ENCODE data around the gene RASA2.

The RASA2 gene

DNA sequence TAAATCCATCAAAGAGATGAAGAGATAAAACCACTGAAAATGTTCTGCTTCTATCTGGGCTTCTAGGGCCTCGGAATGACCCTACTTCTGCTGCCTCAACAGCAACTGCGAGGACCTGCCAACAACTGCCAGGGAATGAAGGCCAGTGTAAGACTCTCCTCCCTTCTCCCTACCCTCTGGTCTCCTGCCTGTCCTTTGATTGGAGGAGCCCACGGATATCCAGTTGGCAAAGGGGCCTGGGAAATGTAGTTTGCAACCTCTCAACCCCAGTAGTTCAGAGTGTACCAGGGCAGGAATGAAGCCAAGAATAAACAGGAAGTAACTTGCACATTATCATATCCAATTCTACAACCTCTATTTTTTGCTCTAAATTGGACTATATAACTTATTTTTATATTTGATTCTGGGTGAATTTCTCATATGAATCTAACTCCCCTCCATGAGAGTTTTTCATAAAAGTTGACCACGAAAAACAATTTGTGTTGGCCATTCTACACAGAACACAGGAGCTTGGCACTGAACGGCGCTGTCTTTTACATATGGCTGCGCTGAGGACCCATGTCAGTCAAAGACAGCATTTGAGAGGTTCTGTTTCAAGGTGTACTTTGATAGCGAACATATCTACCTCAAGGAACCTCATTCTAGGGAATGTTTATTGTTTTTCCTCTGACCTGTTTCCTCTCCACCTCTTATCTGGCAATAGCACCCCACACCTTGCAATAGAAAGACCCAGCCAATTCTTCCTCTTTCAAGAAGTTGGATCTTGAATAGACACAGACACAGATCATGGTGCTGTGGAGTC lies 160.1 kb downstream of the RASA2 start:
- DNase-seq (ENCODE audit: low spot score) = peak; percentile 31

DNA sequence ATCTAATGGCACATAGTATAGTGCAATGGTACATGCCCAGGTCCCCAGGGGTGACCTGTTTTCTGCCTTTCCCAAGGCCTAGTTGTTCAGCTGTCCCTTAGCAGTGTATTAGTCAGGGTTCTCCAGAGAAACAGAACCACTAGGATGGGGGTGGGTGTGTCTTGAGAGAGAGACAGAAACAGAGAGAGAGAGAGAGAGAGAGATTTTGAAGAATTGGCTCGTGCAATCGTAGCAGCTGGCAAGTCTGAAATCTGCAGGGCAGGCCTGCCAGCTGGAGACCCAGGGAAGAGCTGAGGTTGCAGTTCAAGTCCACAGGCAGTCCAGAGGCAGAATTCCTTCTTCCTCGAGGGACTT lies 160.7 kb downstream of the RASA2 start:
- no peak for DNase-seq (ENCODE audit: low spot score)

GRCh38 chr3:141648055-141648910 lies 161.5 kb downstream of the RASA2 start:
- DNase-seq (ENCODE audit: low spot score) = no peak

GRCh38 chr3:141649871-141650270 lies 163.0 kb downstream of the RASA2 start:
- no peak for DNase-seq (ENCODE audit: low spot score)

DNA sequence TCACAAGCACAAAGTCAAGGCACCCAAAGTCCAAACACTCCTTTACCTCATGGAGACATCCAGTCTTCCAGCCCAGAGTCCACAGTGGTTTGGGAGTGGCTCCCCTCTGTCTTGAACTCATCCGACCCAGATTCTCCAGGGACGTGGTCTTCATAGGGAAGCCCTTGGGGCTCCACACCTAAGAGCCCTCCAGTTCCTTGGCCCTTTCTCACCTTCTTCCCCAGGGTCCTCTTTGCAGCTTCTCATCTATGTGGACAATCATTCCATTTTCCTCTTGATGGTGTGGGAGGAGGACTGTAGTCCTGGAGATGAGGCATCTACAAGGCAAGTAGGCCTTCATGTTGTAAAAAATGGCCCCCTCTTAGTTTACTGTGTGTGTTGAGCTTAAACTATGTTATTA lies 164.0 kb downstream of the RASA2 start:
- no peak for DNase-seq (ENCODE audit: low spot score)

- no peak for DNase-seq (ENCODE audit: low spot score)
Measured at GRCh38 chr3:141651409-141651808, 164.6 kb downstream of the RASA2 start.

GRCh38 chr3:141652349-141652748 lies 165.5 kb downstream of the RASA2 start:
- no peak for DNase-seq (ENCODE audit: low spot score)

DNA sequence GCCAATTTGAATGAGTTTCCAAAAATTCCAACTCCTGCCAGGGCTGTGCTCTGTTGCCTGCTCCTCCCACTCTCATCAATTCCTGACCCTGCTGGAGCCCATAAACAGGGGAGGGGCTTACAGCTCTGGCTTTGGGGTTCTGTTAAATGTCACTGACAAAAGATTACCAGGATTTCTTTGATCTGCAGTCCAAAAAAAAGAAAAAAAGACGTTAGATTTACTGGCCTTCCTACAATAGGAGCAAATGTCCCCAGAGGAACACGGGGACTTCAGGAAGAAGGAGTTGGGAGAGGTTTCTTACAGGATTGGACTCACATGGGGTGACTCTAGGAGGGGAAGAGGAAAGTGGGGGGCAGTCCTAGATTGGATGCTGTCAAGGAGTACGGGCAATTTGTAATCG lies 167.0 kb downstream of the RASA2 start:
- no peak for DNase-seq (ENCODE audit: low spot score)

DNA sequence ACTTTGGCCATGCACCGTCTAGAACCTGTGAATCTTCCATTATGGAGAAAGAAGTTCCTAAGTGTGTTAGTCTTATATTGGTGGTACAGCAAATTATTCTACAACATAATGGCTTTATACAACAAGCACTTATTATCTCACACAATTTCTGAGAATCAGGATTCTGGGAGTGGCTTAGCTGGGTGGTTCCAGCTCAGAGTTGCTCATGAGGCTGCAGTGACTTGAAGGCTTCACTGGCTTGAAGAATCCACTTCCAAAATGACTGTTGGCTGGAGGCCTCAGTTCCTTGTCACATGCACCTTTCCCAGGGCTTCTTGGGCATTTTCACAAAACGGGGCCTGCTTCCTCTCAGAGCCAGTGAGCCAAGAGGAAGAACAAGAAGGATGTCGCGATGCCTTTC lies 169.0 kb downstream of the RASA2 start:
- DNase-seq (ENCODE audit: low spot score) = no peak

DNA sequence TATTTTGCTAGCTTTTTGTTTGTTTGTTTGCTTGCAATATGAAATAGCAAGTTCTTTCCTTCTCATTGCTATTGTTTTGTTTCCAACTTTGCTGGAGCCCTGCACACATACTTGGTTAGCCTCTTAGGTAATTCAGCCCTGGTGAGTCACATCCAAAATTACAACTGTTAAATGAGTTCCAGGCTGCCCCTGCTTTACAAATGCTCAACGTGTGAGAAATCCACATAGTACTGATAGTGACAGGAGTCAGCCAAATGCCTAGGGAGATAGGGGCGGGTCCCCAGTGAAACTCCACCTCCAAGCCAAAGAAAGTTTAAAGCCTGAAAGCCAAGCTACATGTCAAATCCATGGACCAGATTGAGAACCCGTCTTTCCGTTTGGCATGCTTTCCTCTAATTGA lies 169.9 kb downstream of the RASA2 start:
- no peak for DNase-seq (ENCODE audit: low spot score)

GRCh38 chr3:141657516-141657915 lies 170.7 kb downstream of the RASA2 start:
- DNase-seq (ENCODE audit: low spot score) = no peak

DNA sequence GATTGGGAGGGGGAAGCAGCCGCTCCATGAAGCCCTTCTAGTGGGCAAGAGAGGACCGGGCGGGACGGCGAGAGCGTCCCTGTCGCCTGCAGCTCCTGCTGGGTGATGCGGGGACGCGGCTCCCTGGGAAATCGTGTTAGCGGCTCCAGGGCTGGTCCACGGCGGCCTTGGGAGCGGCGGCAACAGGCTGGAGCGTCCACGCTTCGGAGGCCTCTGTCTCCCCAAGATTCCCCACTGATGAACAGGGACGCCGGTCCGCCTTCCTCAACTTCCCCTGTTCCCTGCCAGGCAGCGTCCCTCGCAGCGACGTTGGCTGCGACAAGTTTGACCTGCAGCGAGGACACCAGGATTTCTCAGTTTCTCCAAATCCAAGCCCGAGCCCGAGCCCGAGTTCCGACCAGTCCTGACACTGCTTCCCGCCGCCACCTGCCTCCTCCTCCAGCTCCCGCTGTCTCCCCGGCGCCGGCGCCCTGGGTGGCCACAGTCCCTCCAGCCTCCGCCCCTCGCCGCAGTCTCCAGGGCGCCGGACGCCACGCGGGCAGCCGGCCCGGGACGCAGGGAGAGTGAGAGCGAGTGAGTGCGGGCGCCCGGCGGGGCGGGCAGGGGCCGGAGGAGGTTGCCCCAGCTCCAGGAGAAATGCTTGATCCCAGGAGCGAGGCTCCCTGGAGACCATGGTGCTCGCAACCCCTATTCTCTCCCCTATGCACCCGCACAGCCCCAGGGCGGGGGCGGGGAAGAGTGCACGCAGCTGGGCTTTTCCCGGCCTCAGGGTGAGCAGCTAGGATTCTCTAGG lies 173.2 kb downstream of the RASA2 start:
- DNase-seq (ENCODE audit: low spot score) = peak; percentile 55

GRCh38 chr3:141660614-141660947 lies 173.8 kb downstream of the RASA2 start:
- no peak for DNase-seq (ENCODE audit: low spot score)

DNA sequence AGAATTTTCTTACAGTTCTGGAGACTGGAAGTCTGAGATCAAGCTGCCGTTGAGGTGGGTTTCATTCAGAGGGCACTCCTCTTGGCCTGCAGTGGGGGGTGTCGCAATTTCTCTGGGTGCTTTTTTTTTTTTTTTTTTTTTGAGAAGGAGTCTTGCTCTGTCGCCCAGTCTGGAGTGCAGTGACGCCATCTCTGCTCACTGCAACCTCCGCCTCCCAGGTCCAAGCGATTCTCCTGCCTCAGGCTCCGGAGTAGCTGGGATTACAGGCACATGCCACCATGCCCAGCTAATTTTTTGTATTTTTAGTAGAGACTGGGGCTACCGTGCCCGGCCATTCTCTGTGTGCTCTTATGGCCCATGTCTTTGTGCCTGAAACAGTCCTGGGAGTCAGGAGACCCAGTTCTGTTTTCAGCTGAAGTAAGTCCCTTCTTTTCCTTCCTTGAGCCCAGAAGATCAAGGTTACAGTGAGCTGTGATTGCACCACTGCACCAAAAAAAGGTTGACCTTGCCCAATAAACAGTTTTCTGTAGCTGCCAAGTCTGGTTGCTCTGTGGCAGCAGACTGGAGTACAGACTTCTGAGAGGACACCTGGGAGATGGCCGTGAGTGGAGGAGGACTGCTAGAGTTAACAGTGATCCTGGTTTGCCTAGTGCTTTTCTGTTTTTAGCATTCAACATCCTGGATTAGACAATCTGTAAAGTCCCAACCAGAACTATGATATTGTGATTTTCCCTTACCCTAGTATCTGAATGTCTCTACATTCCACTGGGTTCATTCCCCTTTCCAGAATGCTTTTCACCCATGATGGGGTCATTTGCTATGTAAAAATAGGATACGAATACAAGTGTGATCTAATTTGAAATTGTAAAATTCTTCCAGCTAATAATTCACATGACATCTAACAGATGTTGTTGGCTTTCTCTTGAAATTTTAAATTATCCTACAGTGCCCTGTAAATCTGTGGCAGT lies 174.7 kb downstream of the RASA2 start:
- no peak for DNase-seq (ENCODE audit: low spot score)

DNA sequence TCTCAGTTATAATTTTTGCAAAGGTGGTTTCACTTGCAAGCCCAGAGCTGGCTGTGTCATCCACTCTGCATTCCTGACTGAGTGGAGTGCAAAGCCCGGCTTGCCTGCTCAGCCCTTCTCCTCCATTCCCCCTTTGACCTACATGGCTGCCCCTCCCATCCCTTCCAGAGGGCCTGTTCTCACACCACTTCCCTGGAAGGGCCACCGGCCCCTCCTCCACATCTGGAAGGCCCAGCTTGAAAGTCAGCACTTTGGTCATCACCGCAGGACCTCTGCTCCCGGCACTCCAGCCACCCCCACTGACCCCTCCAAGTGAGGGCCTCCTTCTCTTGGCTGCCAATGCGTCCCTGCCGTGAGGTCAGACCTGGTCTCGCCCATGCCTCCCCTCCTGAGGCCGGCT lies 177.2 kb downstream of the RASA2 start:
- DNase-seq (ENCODE audit: low spot score) = no peak
